ENCODE data around the gene CCK. TPM values are rescaled to one million over a fixed set of nuclear protein-coding genes. Genes with fewer than 3 reads are reported as not detected.

CCK gene
- total and polyA plus RNA-seq, 2 experiments from 2014 or later: 0.97 TPM; not detected in 1

GRCh38 chr3:42302924-42303634 is 37.1 kb upstream of the CCK start:
- DNase-seq: no peak
- H3K27ac ChIP-seq: no peak overlapping the region
- in situ Hi-C loops (cut with MboI): no loop called here
- H3K4me2 ChIP-seq (ENCODE audit: unreplicated experiment): no peak overlapping the region
- no peak overlapping the region for H3K4me3 ChIP-seq
- 19% methylated on average over 3 of the region's 3 CpGs for WGBS, 2 experiments (ENCODE audit: low coverage in 1 of 2, low lambda C conversion rate in 2 of 2, missing lambda C conversion rate in 2 of 2)
- TF ChIP-seq EZH2phosphoT487 (IDR thresholded peaks at IDR 0.05; ENCODE audit: insufficient read depth, low read depth): no peak
- no peak for TF ChIP-seq EZH2 (IDR thresholded peaks at IDR 0.05; ENCODE audit: insufficient read depth, poor library complexity, severe bottlenecking)
- H4K20me1 ChIP-seq (ENCODE audit: insufficient read depth): no peaks in the 10 kb centered on the region
- H3K36me3 ChIP-seq (ENCODE audit: low read depth): no peaks in the 10 kb centered on the region
- no peaks in the 10 kb centered on the region for H3K9me3 ChIP-seq (ENCODE audit: low read depth)
- no peaks in the 10 kb centered on the region for H3K79me2 ChIP-seq (ENCODE audit: insufficient read depth)
- H3K4me1 ChIP-seq (ENCODE audit: insufficient read depth): no peaks in the 10 kb centered on the region
- H3K9me2 ChIP-seq (ENCODE audit: insufficient read depth): no peaks in the 10 kb centered on the region
- H3K9ac ChIP-seq: no peak overlapping the region
- H3F3A ChIP-seq (ENCODE audit: insufficient read depth): no peaks in the 10 kb centered on the region
- H2AFZ ChIP-seq: no peak overlapping the region
- no peaks in the 10 kb centered on the region for H3K27me3 ChIP-seq (replicated peaks; ENCODE audit: insufficient read depth)

GRCh38 chr3:42301446-42302175 is 35.6 kb upstream of the CCK start:
- no peak overlapping the region for H3K4me3 ChIP-seq
- H3K27me3 ChIP-seq (replicated peaks; ENCODE audit: insufficient read depth): no peaks in the 10 kb centered on the region
- no peak overlapping the region for H3K4me2 ChIP-seq (ENCODE audit: unreplicated experiment)
- in situ Hi-C loops (cut with MboI): no loop called here
- no peaks in the 10 kb centered on the region for H3F3A ChIP-seq (ENCODE audit: insufficient read depth)
- no peak overlapping the region for H2AFZ ChIP-seq
- no peak for DNase-seq
- no peak overlapping the region for H3K27ac ChIP-seq
- no peak for TF ChIP-seq EZH2 (IDR thresholded peaks at IDR 0.05; ENCODE audit: insufficient read depth, poor library complexity, severe bottlenecking)
- TF ChIP-seq EZH2phosphoT487 (IDR thresholded peaks at IDR 0.05; ENCODE audit: insufficient read depth, low read depth): no peak
- H3K36me3 ChIP-seq (ENCODE audit: low read depth): no peaks in the 10 kb centered on the region
- H4K20me1 ChIP-seq (ENCODE audit: insufficient read depth): no peaks in the 10 kb centered on the region
- no peaks in the 10 kb centered on the region for H3K4me1 ChIP-seq (ENCODE audit: insufficient read depth)
- H3K9me2 ChIP-seq (ENCODE audit: insufficient read depth): no peaks in the 10 kb centered on the region
- no peaks in the 10 kb centered on the region for H3K79me2 ChIP-seq (ENCODE audit: insufficient read depth)
- no peaks in the 10 kb centered on the region for H3K9me3 ChIP-seq (ENCODE audit: low read depth)
- no peak overlapping the region for H3K9ac ChIP-seq
- WGBS, 2 experiments (ENCODE audit: low coverage in 1 of 2, low lambda C conversion rate in 2 of 2, missing lambda C conversion rate in 2 of 2): 16 to 22% methylated on average over 4 of the region's 4 CpGs

DNA sequence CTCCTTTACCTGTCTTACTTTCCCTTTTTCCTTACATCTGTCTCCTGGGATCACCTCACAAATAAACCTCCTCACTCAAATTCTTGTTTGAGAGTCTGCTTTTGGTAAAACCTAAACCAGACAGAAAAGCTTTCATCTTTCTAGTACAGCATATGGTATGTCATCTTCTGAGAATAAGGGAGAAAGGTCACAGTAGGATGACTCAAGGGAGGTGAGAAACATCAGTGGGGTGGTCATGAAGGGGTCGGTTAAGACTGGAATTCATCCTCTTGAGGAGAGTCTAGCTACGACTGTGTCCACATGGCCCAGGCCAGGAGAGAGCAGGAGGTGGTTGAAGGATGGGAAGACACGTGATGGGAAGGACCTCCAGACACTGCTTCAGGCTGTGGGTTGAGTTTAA is 34.8 kb upstream of the CCK start:
- Histone ChIP-seq H3K9me2 (ENCODE audit: insufficient read depth) (no peaks in the 10 kb centered on the region), H3F3A (ENCODE audit: insufficient read depth) (no peaks in the 10 kb centered on the region), H3K79me2 (ENCODE audit: insufficient read depth) (no peaks in the 10 kb centered on the region), H4K20me1 (ENCODE audit: insufficient read depth) (no peaks in the 10 kb centered on the region), H3K9ac (no peak overlapping the region), H3K4me3 (no peak overlapping the region), H3K27ac (no peak overlapping the region), H3K27me3 (replicated peaks; ENCODE audit: insufficient read depth) (no peaks in the 10 kb centered on the region), H2AFZ (no peak overlapping the region), H3K9me3 (ENCODE audit: low read depth) (no peaks in the 10 kb centered on the region), H3K4me1 (ENCODE audit: insufficient read depth) (no peaks in the 10 kb centered on the region), H3K36me3 (ENCODE audit: low read depth) (no peaks in the 10 kb centered on the region), H3K4me2 (ENCODE audit: unreplicated experiment) (no peak overlapping the region)
- DNase-seq: no peak
- WGBS, 2 experiments (ENCODE audit: low coverage in 1 of 2, low lambda C conversion rate in 2 of 2, missing lambda C conversion rate in 2 of 2): 21 to 24% methylated on average over 3 of the region's 3 CpGs
- TF ChIP-seq EZH2 (IDR thresholded peaks at IDR 0.05; ENCODE audit: insufficient read depth, poor library complexity, severe bottlenecking) (no peak), EZH2phosphoT487 (IDR thresholded peaks at IDR 0.05; ENCODE audit: insufficient read depth, low read depth) (no peak)
- in situ Hi-C loops (cut with MboI): no loop called here

DNA sequence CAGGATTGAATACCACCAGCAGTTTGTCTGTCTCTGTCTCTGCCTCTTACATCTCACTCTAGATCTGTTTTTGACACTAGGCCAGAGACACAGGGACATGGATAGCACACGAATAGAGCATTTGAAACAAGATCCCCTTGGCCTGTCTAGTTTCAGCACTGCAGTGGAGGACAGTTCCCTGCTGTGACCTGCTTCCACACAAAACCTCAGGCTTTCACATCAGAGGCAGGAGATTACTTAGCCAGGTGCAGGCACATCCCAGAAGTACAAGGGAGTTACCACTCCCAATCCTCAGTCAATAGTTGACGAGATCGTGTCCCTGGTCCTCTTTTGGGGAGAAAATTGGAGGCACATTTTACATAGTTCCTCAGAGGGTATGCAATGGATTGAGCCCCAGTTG is 34.0 kb upstream of the CCK start:
- TF ChIP-seq EZH2 (IDR thresholded peaks at IDR 0.05; ENCODE audit: insufficient read depth, poor library complexity, severe bottlenecking): no peak
- TF ChIP-seq EZH2phosphoT487 (IDR thresholded peaks at IDR 0.05; ENCODE audit: insufficient read depth, low read depth): no peak
- in situ Hi-C loops (cut with MboI): no loop called here
- peak; percentile 46 for DNase-seq

More for the DNA sequence above, 34.0 kb upstream of the CCK start:
- Histone ChIP-seq H3K79me2 (ENCODE audit: insufficient read depth) (no peaks in the 10 kb centered on the region), H3K9me3 (ENCODE audit: low read depth) (no peaks in the 10 kb centered on the region), H3K9me2 (ENCODE audit: insufficient read depth) (no peaks in the 10 kb centered on the region), H2AFZ (no peak overlapping the region), H3K27me3 (replicated peaks; ENCODE audit: insufficient read depth) (no peaks in the 10 kb centered on the region; the same call in 1 of the 2 replicates), H3K9ac (no peak overlapping the region), H3K4me3 (no peak overlapping the region), H3K27ac (no peak overlapping the region), H3F3A (ENCODE audit: insufficient read depth) (no peaks in the 10 kb centered on the region), H4K20me1 (ENCODE audit: insufficient read depth) (no peaks in the 10 kb centered on the region), H3K4me1 (ENCODE audit: insufficient read depth) (no peaks in the 10 kb centered on the region), H3K4me2 (ENCODE audit: unreplicated experiment) (no peak overlapping the region), H3K36me3 (ENCODE audit: low read depth) (no peaks in the 10 kb centered on the region)
- WGBS, 2 experiments (ENCODE audit: low coverage in 1 of 2, low lambda C conversion rate in 2 of 2, missing lambda C conversion rate in 2 of 2): 0 to 4% methylated on average over 3 of the region's 3 CpGs

All from GM23248 (cell line).